ENCODE results near the gene PUS1. TPM values are rescaled to one million over a fixed set of nuclear protein-coding genes. Genes with fewer than 3 reads are reported as not detected.

Gene PUS1
- total RNA-seq, 1 donor from 2014 or later, result 19.9 TPM

GRCh38 chr12:131938082-131938481 lies 9.0 kb downstream of the PUS1 start:
- peaks cover 41% of the 10 kb centered on the region for H3K36me3 ChIP-seq
- no peak for TF ChIP-seq CTCF (IDR thresholded peaks at IDR 0.05)
- no peaks in the 10 kb centered on the region for H3K27me3 ChIP-seq
- no peak overlapping the region for H3K27ac ChIP-seq
- DNase-seq, result no peak
- H3K4me1 ChIP-seq, result no peaks in the 10 kb centered on the region
- H3K9me3 ChIP-seq, result no peaks in the 10 kb centered on the region
- H3K4me3 ChIP-seq, result no peak overlapping the region
- intact Hi-C loops (cut with DNase I), result no loop called here
- no peak for ATAC-seq

GRCh38 chr12:131939007-131939406 lies 9.9 kb downstream of the PUS1 start:
- Histone ChIP-seq H3K27me3 (no peaks in the 10 kb centered on the region), H3K4me3 (no peak overlapping the region), H3K36me3 (peaks cover 37% of the 10 kb centered on the region), H3K9me3 (no peaks in the 10 kb centered on the region), H3K27ac (no peak overlapping the region), H3K4me1 (no peaks in the 10 kb centered on the region)
- ATAC-seq (no peak), DNase-seq (no peak)
- no peak for TF ChIP-seq CTCF (IDR thresholded peaks at IDR 0.05)
- intact Hi-C loops (cut with DNase I), result no loop called here

DNA sequence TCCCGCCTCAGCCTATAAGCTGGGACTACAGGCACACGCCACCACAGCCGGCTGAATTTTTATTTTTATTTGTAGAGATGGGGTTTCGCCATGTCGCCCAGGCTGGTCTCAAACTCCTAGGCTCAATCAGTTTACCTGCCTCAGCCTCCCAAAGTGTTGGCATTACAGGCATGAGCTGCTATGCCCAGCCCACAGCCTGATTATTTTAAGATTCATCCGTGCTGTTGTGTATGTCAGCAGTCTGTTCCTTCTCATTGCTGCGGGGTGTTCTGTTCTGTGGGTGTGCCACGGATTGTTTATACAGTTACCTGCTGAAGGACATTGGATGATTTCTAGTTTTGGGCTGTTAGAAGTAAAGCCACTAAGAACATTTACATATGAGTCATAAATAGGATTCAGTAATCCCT lies 11.1 kb downstream of the PUS1 start:
- Histone ChIP-seq H3K4me3 (no peak overlapping the region), H3K36me3 (peaks cover 27% of the 10 kb centered on the region), H3K27me3 (no peaks in the 10 kb centered on the region), H3K9me3 (no peaks in the 10 kb centered on the region), H3K4me1 (no peaks in the 10 kb centered on the region), H3K27ac (no peak overlapping the region)
- intact Hi-C loops (cut with DNase I), result loop anchor here (5.0 kb wide), 1 partner anchor 43 kb away; no protein-coding TSS in a partner anchor
- ATAC-seq, result no peak
- DNase-seq, result peak; percentile 10
- TF ChIP-seq CTCF (IDR thresholded peaks at IDR 0.05), result no peak

DNA sequence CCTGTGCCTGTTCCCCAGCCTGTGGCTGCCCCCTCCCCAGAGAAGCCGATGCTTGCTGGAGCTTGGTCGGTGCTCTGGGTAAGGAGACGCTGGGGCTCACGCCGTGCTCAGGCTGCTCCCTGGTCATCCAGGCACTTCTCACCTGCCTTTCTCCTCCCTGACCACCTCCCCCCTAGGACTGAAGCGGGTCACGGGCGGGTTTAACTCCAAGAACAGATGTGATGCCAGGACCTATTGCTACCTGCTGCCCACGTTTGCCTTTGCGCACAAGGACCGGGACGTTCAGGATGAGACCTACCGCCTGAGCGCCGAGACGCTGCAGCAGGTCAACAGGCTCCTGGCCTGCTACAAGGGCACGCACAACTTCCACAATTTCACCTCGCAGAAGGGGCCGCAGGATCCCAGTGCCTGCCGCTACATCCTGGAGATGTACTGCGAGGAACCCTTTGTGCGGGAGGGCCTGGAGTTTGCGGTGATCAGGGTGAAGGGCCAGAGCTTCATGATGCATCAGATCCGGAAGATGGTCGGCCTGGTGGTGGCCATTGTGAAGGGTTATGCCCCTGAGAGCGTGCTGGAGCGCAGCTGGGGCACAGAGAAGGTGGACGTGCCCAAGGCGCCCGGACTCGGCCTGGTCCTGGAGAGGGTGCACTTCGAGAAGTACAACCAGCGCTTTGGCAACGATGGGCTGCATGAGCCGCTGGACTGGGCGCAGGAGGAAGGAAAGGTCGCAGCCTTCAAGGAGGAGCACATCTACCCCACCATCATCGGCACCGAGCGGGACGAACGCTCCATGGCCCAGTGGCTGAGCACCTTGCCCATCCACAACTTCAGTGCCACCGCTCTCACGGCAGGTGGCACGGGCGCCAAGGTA lies 12.3 kb downstream of the PUS1 start:
- ATAC-seq, result no peak

DNA sequence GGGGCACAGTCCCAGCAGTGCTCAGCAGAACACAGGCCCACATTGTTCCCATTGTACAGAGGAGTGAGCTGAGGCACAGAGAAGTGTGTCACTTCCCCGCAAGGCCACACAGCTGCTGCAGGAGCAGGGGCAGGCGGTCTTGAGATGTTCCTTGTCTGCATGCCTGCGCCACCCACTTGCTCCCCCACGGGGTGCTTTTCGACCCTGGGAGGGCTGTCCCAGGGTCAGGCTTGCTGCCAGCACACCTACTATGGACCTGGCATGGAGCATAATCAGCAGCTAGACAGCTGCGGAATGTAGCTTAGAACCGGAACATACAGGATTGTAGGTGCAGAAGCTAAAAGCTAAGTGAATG lies 12.9 kb downstream of the PUS1 start:
- DNase-seq (peak; percentile 38), ATAC-seq (no peak)
- intact Hi-C loops (cut with DNase I), result loop anchor here (5.0 kb wide), 1 partner anchor 45 kb away; no protein-coding TSS in a partner anchor
- no peak for TF ChIP-seq CTCF (IDR thresholded peaks at IDR 0.05)
- Histone ChIP-seq H3K4me1 (no peaks in the 10 kb centered on the region), H3K9me3 (no peaks in the 10 kb centered on the region), H3K27me3 (no peaks in the 10 kb centered on the region), H3K36me3 (peaks cover 25% of the 10 kb centered on the region), H3K4me3 (no peak overlapping the region), H3K27ac (no peak overlapping the region)

More for the DNA sequence above, 12.3 kb downstream of the PUS1 start:
- H3K4me1 ChIP-seq, result no peaks in the 10 kb centered on the region
- H3K27ac ChIP-seq, result no peak overlapping the region
- intact Hi-C loops (cut with DNase I), result loop anchor here (5.0 kb wide), 1 partner anchor 44 kb away; no protein-coding TSS in a partner anchor
- no peak for TF ChIP-seq CTCF (IDR thresholded peaks at IDR 0.05)
- peaks cover 25% of the 10 kb centered on the region for H3K36me3 ChIP-seq
- no peaks in the 10 kb centered on the region for H3K27me3 ChIP-seq
- peak; percentile 57 for DNase-seq
- no peaks in the 10 kb centered on the region for H3K9me3 ChIP-seq
- H3K4me3 ChIP-seq, result no peak overlapping the region
